ENCODE measurements around the gene HUWE1.

DNA sequence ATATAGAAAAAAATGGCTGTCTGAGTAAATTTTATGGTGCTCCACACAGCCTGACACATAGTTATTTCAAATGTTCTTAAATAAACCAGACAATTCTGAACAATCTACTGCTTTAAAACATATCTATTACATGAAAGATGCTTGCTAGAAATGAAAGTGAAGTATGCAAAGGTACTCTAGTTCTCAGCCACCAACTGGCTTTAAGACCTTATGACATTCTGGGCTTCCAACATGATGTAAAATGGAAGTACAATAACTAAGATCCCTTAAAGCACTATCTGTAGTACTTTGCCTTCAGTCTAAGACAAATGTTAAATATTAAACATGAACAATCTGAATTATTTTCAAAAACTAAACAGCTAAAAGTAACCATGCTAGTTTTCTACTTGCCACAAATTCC is 17.3 kb downstream of the HUWE1 start:
- TF ChIP-seq, protein P1, sequence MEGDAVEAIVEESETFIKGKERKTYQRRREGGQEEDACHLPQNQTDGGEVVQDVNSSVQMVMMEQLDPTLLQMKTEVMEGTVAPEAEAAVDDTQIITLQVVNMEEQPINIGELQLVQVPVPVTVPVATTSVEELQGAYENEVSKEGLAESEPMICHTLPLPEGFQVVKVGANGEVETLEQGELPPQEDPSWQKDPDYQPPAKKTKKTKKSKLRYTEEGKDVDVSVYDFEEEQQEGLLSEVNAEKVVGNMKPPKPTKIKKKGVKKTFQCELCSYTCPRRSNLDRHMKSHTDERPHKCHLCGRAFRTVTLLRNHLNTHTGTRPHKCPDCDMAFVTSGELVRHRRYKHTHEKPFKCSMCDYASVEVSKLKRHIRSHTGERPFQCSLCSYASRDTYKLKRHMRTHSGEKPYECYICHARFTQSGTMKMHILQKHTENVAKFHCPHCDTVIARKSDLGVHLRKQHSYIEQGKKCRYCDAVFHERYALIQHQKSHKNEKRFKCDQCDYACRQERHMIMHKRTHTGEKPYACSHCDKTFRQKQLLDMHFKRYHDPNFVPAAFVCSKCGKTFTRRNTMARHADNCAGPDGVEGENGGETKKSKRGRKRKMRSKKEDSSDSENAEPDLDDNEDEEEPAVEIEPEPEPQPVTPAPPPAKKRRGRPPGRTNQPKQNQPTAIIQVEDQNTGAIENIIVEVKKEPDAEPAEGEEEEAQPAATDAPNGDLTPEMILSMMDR (IDR thresholded peaks at IDR 0.05) = no peak
- TF ChIP-seq EP300 (IDR thresholded peaks at IDR 0.05) (no peak), POLR2A (IDR thresholded peaks at IDR 0.05) (no peak)

Data from stomach (tissue), 4 donors.